ENCODE results near the gene TMC1.

GRCh38 chr9:72485821-72486593, 35.4 kb upstream of the TMC1 start:
- TF ChIP-seq ZNF274 (IDR thresholded peaks at IDR 0.05; ENCODE audit: low read depth, low read length) (no peak), SUZ12 (IDR thresholded peaks at IDR 0.05; ENCODE audit: extremely low read depth, insufficient read depth, insufficient read length) (no peak), YY1 (IDR thresholded peaks at IDR 0.05; ENCODE audit: insufficient read depth, insufficient read length) (no peak)
